Measurements from ENCODE around the gene ARMC7. TPM values are rescaled to one million over a fixed set of nuclear protein-coding genes. Genes with fewer than 3 reads are reported as not detected.

ARMC7 gene
- total and polyA plus RNA-seq, 2 of the 13 experiments (the other 11 are each of a cell fraction or from before 2014, with no cell fraction given), result 3.9 to 4.2 TPM

DNA sequence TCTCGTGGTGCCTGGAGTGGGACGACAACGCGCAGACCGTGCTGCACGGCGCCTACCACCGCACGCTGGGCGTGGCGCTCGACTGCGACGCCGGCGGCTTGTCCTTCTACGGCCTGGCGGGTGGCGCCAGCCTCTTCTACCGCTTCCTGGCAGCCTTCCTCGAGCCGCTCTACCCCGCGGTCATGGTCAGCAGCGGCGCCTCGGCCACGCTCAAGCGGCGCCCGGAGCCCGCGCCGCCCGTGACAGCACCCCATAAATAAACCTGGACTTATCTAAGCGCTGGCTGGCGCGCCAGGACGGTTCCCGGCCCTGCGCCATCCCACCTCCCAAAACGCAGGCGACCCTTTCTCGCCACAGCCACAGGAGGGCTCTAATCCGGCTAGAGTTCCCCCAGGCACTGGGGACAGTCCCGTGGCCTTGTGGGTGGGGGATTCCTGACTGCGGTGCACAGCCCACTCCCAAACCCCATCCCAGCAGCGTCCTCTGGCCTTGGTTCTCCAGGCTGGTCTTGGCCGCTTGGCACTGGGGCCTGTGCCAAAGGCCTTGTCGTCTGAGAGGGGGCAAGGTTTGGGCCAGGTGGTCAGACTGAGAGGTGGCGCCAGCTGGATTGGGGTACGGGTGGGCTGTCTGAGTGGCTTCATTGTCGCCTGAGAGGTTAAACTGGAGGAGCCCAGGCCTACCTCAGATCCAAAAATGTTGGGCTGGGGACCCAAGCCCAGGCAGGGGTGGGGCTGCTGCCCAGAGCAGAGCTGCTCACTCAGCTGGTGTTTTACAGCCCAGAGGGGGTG is 32.1 kb upstream of the ARMC7 start (continued):
- TF ChIP-seq, protein P1, sequence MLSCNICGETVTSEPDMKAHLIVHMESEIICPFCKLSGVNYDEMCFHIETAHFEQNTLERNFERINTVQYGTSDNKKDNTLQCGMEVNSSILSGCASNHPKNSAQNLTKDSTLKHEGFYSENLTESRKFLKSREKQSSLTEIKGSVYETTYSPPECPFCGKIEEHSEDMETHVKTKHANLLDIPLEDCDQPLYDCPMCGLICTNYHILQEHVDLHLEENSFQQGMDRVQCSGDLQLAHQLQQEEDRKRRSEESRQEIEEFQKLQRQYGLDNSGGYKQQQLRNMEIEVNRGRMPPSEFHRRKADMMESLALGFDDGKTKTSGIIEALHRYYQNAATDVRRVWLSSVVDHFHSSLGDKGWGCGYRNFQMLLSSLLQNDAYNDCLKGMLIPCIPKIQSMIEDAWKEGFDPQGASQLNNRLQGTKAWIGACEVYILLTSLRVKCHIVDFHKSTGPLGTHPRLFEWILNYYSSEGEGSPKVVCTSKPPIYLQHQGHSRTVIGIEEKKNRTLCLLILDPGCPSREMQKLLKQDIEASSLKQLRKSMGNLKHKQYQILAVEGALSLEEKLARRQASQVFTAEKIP (CRISPR knock-in tag; IDR thresholded peaks at IDR 0.05; ENCODE audit: borderline replicate concordance), result no peak
- TF ChIP-seq, protein P2, sequence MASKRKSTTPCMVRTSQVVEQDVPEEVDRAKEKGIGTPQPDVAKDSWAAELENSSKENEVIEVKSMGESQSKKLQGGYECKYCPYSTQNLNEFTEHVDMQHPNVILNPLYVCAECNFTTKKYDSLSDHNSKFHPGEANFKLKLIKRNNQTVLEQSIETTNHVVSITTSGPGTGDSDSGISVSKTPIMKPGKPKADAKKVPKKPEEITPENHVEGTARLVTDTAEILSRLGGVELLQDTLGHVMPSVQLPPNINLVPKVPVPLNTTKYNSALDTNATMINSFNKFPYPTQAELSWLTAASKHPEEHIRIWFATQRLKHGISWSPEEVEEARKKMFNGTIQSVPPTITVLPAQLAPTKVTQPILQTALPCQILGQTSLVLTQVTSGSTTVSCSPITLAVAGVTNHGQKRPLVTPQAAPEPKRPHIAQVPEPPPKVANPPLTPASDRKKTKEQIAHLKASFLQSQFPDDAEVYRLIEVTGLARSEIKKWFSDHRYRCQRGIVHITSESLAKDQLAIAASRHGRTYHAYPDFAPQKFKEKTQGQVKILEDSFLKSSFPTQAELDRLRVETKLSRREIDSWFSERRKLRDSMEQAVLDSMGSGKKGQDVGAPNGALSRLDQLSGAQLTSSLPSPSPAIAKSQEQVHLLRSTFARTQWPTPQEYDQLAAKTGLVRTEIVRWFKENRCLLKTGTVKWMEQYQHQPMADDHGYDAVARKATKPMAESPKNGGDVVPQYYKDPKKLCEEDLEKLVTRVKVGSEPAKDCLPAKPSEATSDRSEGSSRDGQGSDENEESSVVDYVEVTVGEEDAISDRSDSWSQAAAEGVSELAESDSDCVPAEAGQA (IDR thresholded peaks at IDR 0.05; ENCODE audit: low read depth), result peak; percentile 28; the same call in 1 of the 2 replicates
- TF ChIP-seq, protein P2 (CRISPR knock-in tag; IDR thresholded peaks at IDR 0.05; ENCODE audit: borderline replicate concordance), result no peak
- TF ChIP-seq ZNF772 (CRISPR knock-in tag; IDR thresholded peaks at IDR 0.05), result peak; percentile 9; the same call in 1 of the 2 replicates
- no peak for TF ChIP-seq ZFP37 (CRISPR knock-in tag; IDR thresholded peaks at IDR 0.05; ENCODE audit: borderline replicate concordance)
- TF ChIP-seq, protein P3, sequence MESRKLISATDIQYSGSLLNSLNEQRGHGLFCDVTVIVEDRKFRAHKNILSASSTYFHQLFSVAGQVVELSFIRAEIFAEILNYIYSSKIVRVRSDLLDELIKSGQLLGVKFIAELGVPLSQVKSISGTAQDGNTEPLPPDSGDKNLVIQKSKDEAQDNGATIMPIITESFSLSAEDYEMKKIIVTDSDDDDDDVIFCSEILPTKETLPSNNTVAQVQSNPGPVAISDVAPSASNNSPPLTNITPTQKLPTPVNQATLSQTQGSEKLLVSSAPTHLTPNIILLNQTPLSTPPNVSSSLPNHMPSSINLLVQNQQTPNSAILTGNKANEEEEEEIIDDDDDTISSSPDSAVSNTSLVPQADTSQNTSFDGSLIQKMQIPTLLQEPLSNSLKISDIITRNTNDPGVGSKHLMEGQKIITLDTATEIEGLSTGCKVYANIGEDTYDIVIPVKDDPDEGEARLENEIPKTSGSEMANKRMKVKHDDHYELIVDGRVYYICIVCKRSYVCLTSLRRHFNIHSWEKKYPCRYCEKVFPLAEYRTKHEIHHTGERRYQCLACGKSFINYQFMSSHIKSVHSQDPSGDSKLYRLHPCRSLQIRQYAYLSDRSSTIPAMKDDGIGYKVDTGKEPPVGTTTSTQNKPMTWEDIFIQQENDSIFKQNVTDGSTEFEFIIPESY (CRISPR knock-in tag; IDR thresholded peaks at IDR 0.05), result peak; percentile 82; the same call in 1 of the 2 replicates
- TF ChIP-seq PHF8 (CRISPR knock-in tag; IDR thresholded peaks at IDR 0.05), result no peak; the same call in 1 of the 2 replicates
- no peak for TF ChIP-seq BRD4 (CRISPR knock-in tag; IDR thresholded peaks at IDR 0.05)
- no peak for TF ChIP-seq WIZ (CRISPR knock-in tag; IDR thresholded peaks at IDR 0.05)
- TF ChIP-seq ZNF343 (CRISPR knock-in tag; IDR thresholded peaks at IDR 0.05), result 0 out of 2 replicates have a peak, but pooled peaks have one; percentile 14
- TF ChIP-seq, protein P4, sequence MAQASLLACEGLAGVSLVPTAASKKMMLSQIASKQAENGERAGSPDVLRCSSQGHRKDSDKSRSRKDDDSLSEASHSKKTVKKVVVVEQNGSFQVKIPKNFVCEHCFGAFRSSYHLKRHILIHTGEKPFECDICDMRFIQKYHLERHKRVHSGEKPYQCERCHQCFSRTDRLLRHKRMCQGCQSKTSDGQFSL (CRISPR knock-in tag; IDR thresholded peaks at IDR 0.05), result no peak
- TF ChIP-seq, protein P5, sequence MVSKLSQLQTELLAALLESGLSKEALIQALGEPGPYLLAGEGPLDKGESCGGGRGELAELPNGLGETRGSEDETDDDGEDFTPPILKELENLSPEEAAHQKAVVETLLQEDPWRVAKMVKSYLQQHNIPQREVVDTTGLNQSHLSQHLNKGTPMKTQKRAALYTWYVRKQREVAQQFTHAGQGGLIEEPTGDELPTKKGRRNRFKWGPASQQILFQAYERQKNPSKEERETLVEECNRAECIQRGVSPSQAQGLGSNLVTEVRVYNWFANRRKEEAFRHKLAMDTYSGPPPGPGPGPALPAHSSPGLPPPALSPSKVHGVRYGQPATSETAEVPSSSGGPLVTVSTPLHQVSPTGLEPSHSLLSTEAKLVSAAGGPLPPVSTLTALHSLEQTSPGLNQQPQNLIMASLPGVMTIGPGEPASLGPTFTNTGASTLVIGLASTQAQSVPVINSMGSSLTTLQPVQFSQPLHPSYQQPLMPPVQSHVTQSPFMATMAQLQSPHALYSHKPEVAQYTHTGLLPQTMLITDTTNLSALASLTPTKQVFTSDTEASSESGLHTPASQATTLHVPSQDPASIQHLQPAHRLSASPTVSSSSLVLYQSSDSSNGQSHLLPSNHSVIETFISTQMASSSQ (IDR thresholded peaks at IDR 0.05; ENCODE audit: low read depth), result 0 out of 2 replicates have a peak, but pooled peaks have one; percentile 3
- TF ChIP-seq, protein P5 (CRISPR knock-in tag; IDR thresholded peaks at IDR 0.05; ENCODE audit: borderline replicate concordance), result no peak
- peak; percentile 35 for TF ChIP-seq AGO2 (optimal IDR thresholded peaks at IDR 0.05; ENCODE audit: low read depth, low read length)
